Activated CD8-positive, alpha-beta memory T cell treated with anti-CD3 and anti-CD28 coated beads for 4 hours (primary cell): ENCODE results near the gene MMAB.

Source experiments
- DNase-seq, 2 donors: peaks; one replicate each; pipeline ENCODE4 v3.0.0-alpha.2; 2020; ENCODE audit warnings: low read depth in 2 of 2

Gene MMAB

GRCh38 chr12:109559200-109559505 is 14.2 kb downstream of the MMAB start:
- DNase-seq, result no peak

- DNase-seq, result no peak
Measured at GRCh38 chr12:109558374-109559199, 14.7 kb downstream of the MMAB start.

GRCh38 chr12:109557805-109558204 is 15.5 kb downstream of the MMAB start:
- no peak for DNase-seq

DNA sequence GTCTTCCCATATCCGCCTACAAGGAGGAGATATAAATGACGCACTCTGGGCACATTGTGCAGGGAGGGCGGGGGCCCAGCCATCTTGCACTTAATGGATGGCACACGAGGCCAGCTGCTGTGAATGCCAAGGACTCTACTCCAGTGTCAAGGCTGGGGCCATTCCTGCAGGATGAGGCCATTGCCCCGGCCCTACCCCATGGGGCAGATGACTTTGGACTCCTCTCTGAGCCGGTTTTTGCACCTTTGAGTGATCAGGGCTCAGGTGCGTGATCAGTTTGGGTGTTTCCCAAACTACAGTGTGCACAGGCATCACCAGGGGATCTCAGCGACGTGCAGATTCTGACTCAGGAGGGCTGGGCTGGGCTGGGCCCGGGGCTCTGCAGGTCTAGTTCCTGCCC is 16.1 kb downstream of the MMAB start:
- no peak for DNase-seq

DNA sequence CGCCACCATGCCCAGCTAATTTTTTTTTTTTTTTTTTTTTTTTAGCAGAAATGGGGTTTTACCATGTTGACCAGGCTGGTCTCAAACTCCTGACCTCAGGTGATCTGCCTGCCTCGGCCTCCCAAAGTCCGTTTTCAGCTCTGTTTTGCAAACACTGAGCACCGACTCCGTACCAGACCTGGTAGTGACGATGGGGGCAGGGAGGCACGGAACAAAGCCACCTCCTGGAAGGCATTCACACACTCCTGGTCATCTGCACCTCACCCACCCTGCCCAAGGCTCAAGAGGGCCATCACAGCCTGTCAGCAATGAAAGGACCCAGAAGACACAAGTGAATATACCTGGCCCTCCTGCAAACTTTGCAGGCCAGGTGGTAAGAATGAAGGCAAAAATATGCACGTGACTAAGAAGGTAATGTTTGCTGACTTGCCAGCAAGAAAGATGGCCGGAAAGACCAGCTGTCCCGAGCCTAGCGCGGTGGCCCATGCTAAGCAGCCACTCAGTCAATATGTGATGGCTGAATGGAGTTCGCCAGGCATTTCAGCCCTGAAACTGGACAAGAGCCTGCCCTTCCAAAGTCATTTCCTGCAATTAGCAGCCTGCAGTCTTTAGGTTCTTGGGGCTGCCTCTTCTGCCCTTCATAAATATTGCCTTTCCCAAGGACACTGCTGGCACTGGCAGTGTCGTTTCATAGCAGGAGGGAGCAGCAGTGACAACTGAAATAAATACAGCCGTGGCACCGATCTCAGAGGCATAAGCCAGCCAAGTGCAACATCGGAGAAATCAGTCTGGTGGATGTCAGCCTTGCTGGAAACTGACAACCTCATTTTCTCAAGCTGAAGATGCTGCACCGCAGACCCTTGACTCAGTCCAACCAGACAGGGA is 17.6 kb downstream of the MMAB start:
- no peak for DNase-seq

DNA sequence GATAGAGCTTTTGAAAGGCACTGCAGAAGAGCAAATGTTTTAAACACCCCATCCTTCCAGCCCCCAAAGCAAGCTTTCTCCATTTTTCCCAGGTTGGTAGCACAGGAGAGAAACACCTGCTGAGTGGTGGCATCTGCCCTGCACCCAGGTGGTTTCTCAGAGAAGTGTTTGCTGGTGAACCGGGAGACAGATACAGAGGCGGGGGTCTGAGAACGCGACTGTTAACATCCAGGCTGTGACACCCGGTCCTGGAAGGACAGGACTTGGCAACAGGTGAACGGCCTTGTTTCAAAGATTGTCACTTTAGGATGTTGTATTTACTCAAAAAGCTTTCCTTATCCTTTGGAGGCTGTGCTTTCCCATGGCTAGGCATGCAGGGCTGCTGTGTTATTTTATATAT is 18.5 kb downstream of the MMAB start:
- DNase-seq, result no peak

DNA sequence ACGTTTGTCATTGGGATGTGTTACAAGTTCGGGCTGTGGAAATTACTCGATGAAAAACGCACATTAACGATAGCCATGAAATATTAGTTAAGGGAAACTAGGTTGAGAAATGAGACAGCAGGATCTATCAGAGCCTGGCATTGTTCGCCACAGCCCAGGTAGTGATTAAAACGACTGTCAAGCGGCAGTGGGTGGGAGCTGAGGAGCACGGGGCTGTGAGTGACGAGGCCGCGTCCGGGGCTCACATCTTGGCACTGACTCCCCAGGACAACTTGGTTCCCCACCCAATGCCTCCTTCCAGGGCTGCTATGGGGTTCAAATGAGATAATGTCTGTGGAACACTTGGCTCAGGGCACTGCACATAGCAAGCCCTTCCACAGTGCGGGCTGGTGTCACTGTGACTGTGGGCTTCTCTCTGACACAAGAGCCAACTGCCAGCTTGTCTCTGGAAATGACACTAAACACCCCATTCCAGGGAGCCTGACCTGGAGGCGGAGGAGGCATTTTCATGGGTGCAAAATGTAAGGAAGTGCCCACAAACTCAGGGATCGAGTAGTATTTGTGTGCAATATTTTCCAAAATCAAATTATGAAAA is 19.3 kb downstream of the MMAB start:
- no peak for DNase-seq

- no peak for DNase-seq
Measured at GRCh38 chr12:109553483-109553882, 19.8 kb downstream of the MMAB start.

DNA sequence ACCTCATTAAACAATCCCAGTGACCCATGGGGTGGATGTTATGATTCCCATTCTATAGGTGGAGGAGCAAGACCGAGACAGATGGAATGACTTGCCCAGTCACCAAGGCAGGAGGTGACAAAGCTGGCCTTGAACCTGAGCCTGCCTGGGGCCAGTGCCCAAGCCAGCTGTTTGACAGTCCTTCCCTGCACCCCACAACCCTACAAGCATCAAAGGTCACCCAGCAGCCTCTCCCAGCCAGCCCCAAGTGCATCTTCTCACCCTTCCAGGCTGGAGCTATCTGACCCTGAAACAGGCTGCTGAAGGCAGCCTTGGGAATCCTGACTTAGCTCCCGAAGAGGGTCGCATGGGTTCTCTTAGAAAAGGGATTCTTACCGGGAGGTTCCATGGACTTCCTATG is 20.3 kb downstream of the MMAB start:
- no peak for DNase-seq

GRCh38 chr12:109551108-109551507 is 22.2 kb downstream of the MMAB start:
- DNase-seq, result no peak

GRCh38 chr12:109550281-109550680 is 23.0 kb downstream of the MMAB start:
- no peak for DNase-seq

DNA sequence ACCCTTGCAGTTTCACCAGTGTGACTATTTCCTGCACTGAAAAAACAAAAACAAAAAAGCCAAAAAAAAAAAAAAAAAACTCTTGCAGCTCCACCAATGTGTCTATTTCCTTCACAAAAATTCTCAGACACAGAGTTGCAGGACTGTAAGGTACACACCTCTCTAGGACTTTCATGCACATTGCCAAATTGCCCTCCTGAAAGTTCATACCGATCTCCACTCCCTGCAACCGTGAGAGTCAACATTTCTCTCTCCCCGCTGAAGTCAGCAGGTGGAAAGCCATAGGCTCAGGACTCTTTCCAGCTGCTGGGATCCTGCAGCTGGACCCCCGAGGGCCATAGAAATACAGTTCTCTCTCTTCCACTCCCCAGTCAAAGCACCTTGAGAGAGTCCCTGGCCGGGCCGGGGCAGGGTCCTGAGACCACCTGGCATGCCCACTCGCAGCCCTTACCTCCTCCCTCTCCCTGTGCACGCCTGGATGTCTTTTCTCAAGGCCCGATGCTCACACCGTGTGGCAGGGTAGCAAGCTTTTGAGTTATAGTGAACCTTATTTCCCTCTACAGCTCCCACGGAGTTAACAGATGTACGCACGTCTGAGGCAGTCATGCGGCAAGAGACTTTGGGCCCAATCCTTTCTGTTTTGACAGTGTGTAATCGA is 23.6 kb downstream of the MMAB start:
- DNase-seq, result no peak

- DNase-seq, result no peak
Measured at GRCh38 chr12:109548258-109548657, 25.0 kb downstream of the MMAB start.

GRCh38 chr12:109547286-109547685 is 26.0 kb downstream of the MMAB start:
- DNase-seq, result no peak

DNA sequence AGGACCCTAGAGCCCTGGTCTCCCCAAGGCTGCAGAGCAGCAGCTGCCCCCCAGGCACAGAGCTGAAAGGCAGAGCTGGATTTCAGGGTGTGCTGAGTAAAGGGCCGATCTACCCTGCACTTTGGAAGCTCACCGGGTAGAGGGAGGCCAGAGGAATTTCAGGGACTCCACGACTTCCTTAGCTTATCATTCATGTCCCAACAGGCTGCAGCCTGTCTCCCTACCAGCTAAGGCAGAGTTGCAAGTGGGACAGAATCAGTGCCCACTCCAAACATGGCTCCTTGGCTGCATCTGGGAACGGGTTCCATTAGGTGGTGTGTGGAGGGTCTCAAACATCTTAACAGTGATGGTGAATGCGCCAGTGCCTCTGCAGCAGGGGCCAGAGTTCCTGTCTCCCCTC is 27.5 kb downstream of the MMAB start:
- DNase-seq, result no peak

DNA sequence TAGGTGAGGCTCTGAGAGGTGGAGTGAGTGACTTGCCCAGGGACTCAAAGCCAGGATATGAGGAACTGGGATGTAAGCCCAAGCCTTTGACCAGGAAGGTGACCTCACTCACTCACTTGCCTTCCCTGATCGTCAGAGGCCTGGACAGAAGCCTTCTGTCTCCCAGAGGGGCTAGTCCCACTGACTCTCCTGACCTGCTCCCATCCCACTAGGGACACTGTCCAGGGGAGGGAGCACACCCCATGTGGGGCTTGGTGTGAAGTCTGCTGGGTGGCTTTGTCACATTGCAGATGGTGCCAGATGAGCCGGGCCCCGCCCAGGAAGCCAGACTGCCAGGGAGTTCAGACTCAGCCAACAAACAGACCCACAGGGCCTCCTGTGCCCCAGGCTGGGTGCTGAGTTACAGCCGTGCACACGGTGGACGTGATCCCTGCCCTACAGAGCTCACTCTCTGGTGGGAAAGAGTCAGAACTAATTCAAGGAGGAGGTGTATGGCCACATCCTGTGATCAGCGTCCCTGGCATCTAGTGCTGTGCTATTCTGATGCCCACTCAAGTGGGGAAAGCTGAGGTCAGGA is 28.3 kb downstream of the MMAB start:
- no peak for DNase-seq

GRCh38 chr12:109542876-109543275 is 30.4 kb downstream of the MMAB start:
- DNase-seq, result no peak

DNA sequence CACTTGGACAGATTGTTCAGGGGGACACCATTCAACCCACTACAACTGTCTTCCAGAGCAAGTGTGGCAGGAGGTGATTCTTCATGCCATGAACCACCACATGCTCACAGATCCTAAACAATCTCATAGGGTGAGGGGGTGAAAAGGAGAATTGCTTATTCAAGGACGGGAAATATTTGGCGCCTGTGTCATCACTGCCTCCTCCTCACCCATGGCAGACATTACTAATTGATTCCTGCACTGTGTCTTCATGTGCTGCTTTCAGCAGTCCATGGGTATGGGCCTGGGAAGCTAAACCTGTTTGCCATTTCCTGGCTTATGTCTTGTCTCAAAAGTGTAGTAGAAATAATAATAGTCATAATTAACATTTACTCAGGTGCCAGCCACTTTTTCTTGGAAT is 31.3 kb downstream of the MMAB start:
- no peak for DNase-seq

DNA sequence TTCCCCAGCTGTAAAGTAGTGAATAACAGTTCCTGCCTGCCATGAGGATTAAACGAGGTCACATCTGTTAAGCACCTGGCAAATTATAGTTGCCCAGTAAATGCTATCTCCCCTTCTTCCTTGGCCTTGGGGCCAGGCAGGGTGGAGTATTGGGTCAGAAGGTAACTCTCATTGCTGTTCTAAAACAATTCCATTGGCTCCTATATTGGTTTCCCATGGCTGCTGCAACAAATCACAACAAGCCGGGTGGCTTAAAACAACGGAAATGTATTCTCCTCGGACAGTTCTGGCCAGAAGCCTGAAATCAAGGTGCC is 31.9 kb downstream of the MMAB start:
- DNase-seq, result no peak

DNA sequence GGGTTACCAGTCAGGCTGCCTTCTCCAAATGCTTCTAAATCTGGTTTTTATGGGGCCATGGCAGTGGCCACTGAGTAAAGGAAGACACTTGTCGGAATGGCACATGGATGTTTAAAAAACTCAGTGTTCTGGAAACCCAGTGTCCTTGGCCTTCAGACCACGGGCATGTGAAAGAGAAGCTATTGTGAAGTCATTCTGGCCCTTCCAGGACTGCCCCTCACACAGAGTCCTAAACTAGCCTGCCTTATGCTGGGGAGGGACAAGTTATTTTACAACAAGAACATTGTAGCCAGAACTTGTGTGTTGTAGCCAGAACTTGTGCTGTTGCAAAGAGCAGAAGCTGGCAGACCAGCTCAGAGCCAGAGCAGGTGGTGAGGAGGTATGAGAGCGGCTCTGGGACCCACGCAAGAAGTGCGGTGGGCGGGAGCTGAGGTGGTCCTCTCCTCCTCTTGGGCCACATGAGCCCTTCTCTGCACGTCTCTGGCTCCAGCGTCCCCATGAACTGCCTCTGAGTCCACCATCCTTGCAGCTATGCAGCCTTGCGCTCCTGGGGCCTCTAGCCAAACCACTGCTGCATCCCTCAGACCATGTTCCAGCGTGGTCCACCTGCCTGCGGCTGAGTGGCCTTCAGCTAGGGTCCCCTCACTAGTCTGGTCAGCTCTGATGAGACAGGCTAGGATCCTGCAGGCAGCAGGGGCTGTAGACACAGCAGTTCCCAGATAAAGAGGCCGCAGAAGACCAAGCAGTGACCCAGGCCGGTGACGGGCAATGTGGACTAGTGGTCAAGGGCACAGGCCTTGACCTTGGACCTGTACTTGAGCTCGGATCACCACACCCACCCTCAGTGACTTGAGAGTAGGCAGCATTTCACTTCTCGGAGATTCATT is 32.5 kb downstream of the MMAB start:
- no peak for DNase-seq

GRCh38 chr12:109539508-109539907 is 33.8 kb downstream of the MMAB start:
- DNase-seq, result no peak
